GM12878 (cell line): ENCODE results near the gene PLK2. TPM values are rescaled to one million over a fixed set of nuclear protein-coding genes. Genes with fewer than 3 reads are reported as not detected.

Source experiments
- ATAC-seq: fragments of 200-7000 bp; cut with Tn5 transposase; 3 replicates; pipeline ENCODE4 v1.9.1; 2020; ENCODE audit warnings: mild to moderate bottlenecking, moderate library complexity
- BruUV-seq: library from RNA; stranded (reverse); fragments of 400-500 nt; replicated peaks from 2 replicates; lab custom pipeline; 2021; lab: Mats Ljungman, UMichigan
- CTCF ChIA-PET: fragments of 300-600 bp; sonication (Branson Sonifier 250); formaldehyde crosslinking; extraction: SDS; loops from one replicate; lab custom pipeline; 2021; ENCODE audit warnings: inconsistent platforms; lab: Yijun Ruan, JAX
- POLR2A ChIA-PET: fragments of 350-600 bp; formaldehyde crosslinking; extraction: SDS; loops from one replicate; lab custom pipeline; 2021; ENCODE audit warnings: inconsistent platforms; lab: Charles Lee
- RAD21 ChIA-PET: fragments of 300-600 bp; sonication (Branson Sonifier 250); formaldehyde crosslinking; loops from one replicate; lab custom pipeline; 2023; ENCODE audit warnings: antibody characterized with exemption; ENCODE audit not compliant: unreplicated experiment; lab: Charles Lee
- SMC1A ChIA-PET: fragments of 300-600 bp; sonication (Branson Sonifier 250); formaldehyde crosslinking; loops from one replicate; lab custom pipeline; 2023; ENCODE audit not compliant: unreplicated experiment, uncharacterized antibody; lab: Charles Lee
- DNase-seq: peaks from one replicate; pipeline ENCODE4 v3.0.0-alpha.2; 2011; ENCODE audit warnings: low read depth, low spot score
- FAIRE-seq: peaks from 3 replicates; lab custom pipeline; 2011; peaks lifted over from hg19 to GRCh38; lab: Jason Lieb, UNC
- H2AFZ ChIP-seq: 2 replicates; pipeline ENCODE4 v1.6.0; 2011; ENCODE audit warnings: low read depth, low read length, control low read depth; ENCODE audit not compliant: control insufficient read depth
- H3K27ac ChIP-seq: 2 replicates; pipeline ENCODE4 v1.5.1; 2011; ENCODE audit warnings: control low read depth; ENCODE audit not compliant: control insufficient read depth, insufficient read depth
- H3K27me3 ChIP-seq, 2 experiments: replicated peaks in 1 of 2; 2 replicates each; pipeline versions ENCODE4 v1.6.0 to v1.6.1; 2011; ENCODE audit warnings: low read length in 1 of 2; ENCODE audit not compliant: control insufficient read depth in 2 of 2, insufficient read depth in 2 of 2
- H3K36me3 ChIP-seq, 2 experiments: 2 replicates each; pipeline ENCODE4 v1.5.1; 2011; ENCODE audit warnings: low read length in 1 of 2; ENCODE audit not compliant: control insufficient read depth in 2 of 2, insufficient read depth in 2 of 2
- H3K4me1 ChIP-seq: 2 replicates; pipeline ENCODE4 v1.6.1; 2011; ENCODE audit warnings: mild to moderate bottlenecking, low read length, moderate library complexity, mixed read lengths; ENCODE audit not compliant: control insufficient read depth, insufficient read depth
- H3K4me2 ChIP-seq: 2 replicates; pipeline ENCODE4 v1.6.0; 2011; ENCODE audit warnings: control low read depth; ENCODE audit not compliant: control insufficient read depth, insufficient read depth
- H3K4me3 ChIP-seq: fragments of 200-600 bp; sonication (generic); 2 replicates; pipeline ENCODE4 v1.5.1; 2016
- H3K79me2 ChIP-seq: 2 replicates; pipeline ENCODE4 v1.6.0; 2011; ENCODE audit warnings: low read length; ENCODE audit not compliant: control insufficient read depth, insufficient read depth
- H3K9ac ChIP-seq: 2 replicates; pipeline ENCODE4 v1.8.0; 2011; ENCODE audit warnings: low read length, control low read depth, mixed read lengths; ENCODE audit not compliant: control insufficient read depth, insufficient read depth
- H3K9me3 ChIP-seq: replicated peaks from 3 replicates; pipeline ENCODE4 v1.5.1; 2011; ENCODE audit warnings: mild to moderate bottlenecking, low read length; ENCODE audit not compliant: control insufficient read depth, insufficient read depth
- H4K20me1 ChIP-seq: 2 replicates; pipeline ENCODE4 v1.6.0; 2011; ENCODE audit not compliant: control insufficient read depth, insufficient read depth
- CBX5 ChIP-seq: sonication (generic); IDR thresholded peaks from 2 replicates; pipeline ENCODE4 v1.6.1; 2016; ENCODE audit warnings: low read depth, moderate library complexity, mild to moderate bottlenecking, inconsistent platforms
- CHD2 ChIP-seq: IDR thresholded peaks from 2 replicates; pipeline ENCODE4 v1.6.1; 2011; ENCODE audit warnings: low read depth, low read length, improper control_type of control experiment, borderline replicate concordance
- FOXM1 ChIP-seq: IDR thresholded peaks from 2 replicates; pipeline ENCODE4 v1.6.1; 2012; ENCODE audit warnings: low read depth, mild to moderate bottlenecking, inconsistent platforms, low read length, moderate library complexity
- MTA2 ChIP-seq: fragments of 450-650 bp; IDR thresholded peaks from 2 replicates; pipeline ENCODE4 v1.6.1; 2016; ENCODE audit warnings: low read depth, mild to moderate bottlenecking, moderate library complexity
- NFIC ChIP-seq: IDR thresholded peaks from 2 replicates; pipeline ENCODE4 v1.6.1; 2012; ENCODE audit warnings: low read depth, mild to moderate bottlenecking, inconsistent platforms, low read length, moderate library complexity
- NKRF ChIP-seq: fragments of 450-650 bp; conservative IDR thresholded peaks from 2 replicates; pipeline ENCODE4 v1.6.1; 2017; ENCODE audit warnings: mild to moderate bottlenecking, moderate library complexity
- WGBS: methylation state at CpG from one replicate; pipeline ENCODE4 v1.1.6; 2016; ENCODE audit warnings: low lambda C conversion rate; ENCODE audit not compliant: insufficient replicate concordance, insufficient coverage; ENCODE audit errors: missing lambda C conversion rate; 5-methylcytosine and 5-hydroxymethylcytosine counted together
- in situ Hi-C: fragments of 300-500 bp; cut with MboI; formaldehyde crosslinking; loops from 9 replicates; pipeline ENCODE4 v1.14.3; 2018; ENCODE audit warnings: mixed read lengths
- intact Hi-C: fragments of 100-400 bp; cut with micrococcal nuclease; formaldehyde crosslinking; loops from one replicate; pipeline ENCODE4 v1.14.2; 2022; ENCODE audit not compliant: unreplicated experiment
- polyA plus RNA-seq, 11 experiments: library from polyadenylated mRNA; depleted of rRNA in 4 of 11; unstranded in 6 of 11; stranded (reverse) in 5 of 11; fragments of >200 nt; fragmentation: Nextera tagmentation in 4 of 11; fragmentation: Illumina TruSeq in 1 of 11; extraction: Ambion mirVana in 4 of 11; extraction: Trizol in 1 of 11; gene quantifications; 1 replicate in 1 of 11; 2 replicates in 10 of 11; pipeline versions ENCODE4 v1.2.1 to v1.2.3, GENCODE V29; 2011 to 2016; ENCODE audit warnings: inconsistent platforms in 2 of 11, missing spikeins in 2 of 11, low read depth in 1 of 11
- total RNA-seq, 4 experiments: library from RNA; depleted of rRNA in 3 of 4; stranded (reverse); fragments of >200 nt in 3 of 4; fragmentation: Illumina TruSeq in 1 of 4; extraction: Trizol in 1 of 4; gene quantifications; 2 replicates each; pipeline versions ENCODE4 v1.2.1 to v1.2.3, GENCODE V29; 2013 to 2021
- TF ChIP-seq, protein P1 (sequence below): fragments of 450-650 bp; formaldehyde crosslinking; IDR thresholded peaks from 2 replicates; pipeline ENCODE4 v1.4.0; 2020; ENCODE audit warnings: mild to moderate bottlenecking, moderate library complexity
- TF ChIP-seq, protein P2 (sequence below): fragments of 450-650 bp; IDR thresholded peaks from 2 replicates; pipeline ENCODE4 v1.6.1; 2017; ENCODE audit warnings: mild to moderate bottlenecking, moderate library complexity

Gene PLK2
- total and polyA plus RNA-seq, 10 of the 15 experiments (the other 5 are each of a cell fraction or from before 2014, with no cell fraction given) = 0.07 to 3.9 (median 0.52) TPM

GRCh38 chr5:58450018-58450417 is 9.9 kb downstream of the PLK2 start (continued):
- no peak for TF ChIP-seq CHD2
- no peak for TF ChIP-seq CBX5
- TF ChIP-seq, protein P1, sequence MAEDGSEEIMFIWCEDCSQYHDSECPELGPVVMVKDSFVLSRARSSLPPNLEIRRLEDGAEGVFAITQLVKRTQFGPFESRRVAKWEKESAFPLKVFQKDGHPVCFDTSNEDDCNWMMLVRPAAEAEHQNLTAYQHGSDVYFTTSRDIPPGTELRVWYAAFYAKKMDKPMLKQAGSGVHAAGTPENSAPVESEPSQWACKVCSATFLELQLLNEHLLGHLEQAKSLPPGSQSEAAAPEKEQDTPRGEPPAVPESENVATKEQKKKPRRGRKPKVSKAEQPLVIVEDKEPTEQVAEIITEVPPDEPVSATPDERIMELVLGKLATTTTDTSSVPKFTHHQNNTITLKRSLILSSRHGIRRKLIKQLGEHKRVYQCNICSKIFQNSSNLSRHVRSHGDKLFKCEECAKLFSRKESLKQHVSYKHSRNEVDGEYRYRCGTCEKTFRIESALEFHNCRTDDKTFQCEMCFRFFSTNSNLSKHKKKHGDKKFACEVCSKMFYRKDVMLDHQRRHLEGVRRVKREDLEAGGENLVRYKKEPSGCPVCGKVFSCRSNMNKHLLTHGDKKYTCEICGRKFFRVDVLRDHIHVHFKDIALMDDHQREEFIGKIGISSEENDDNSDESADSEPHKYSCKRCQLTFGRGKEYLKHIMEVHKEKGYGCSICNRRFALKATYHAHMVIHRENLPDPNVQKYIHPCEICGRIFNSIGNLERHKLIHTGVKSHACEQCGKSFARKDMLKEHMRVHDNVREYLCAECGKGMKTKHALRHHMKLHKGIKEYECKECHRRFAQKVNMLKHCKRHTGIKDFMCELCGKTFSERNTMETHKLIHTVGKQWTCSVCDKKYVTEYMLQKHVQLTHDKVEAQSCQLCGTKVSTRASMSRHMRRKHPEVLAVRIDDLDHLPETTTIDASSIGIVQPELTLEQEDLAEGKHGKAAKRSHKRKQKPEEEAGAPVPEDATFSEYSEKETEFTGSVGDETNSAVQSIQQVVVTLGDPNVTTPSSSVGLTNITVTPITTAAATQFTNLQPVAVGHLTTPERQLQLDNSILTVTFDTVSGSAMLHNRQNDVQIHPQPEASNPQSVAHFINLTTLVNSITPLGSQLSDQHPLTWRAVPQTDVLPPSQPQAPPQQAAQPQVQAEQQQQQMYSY (CRISPR knock-in tag) = no peak

DNA sequence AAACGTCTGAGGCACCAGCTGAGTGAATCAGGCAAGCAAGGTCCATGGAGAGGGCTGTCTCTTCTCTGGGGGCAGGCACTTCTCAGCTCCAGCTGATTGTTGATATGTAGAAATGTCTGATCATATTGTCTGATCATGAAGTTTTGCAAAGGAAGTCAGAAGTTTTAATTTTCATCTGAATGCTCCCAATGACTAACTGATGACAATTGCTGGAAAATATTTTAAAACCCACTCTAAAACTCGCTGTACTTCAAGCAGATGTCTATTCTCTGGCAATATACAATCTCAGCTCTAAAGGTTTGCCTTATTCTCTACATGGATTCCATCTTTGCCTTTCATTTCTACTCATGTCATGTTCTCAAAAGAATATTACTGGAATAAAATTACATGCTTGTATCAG is 12.7 kb downstream of the PLK2 start:
- in situ Hi-C loops (no loop called here), intact Hi-C loops (no loop called here)
- ChIA-PET RAD21 (no interaction called here), CTCF (no interaction called here), SMC1A (no interaction called here), POLR2A (no interaction called here)
- no peak overlapping the region for H3K9ac ChIP-seq
- H2AFZ ChIP-seq = no peak overlapping the region
- TF ChIP-seq NFIC = no peak
- TF ChIP-seq, protein P2, sequence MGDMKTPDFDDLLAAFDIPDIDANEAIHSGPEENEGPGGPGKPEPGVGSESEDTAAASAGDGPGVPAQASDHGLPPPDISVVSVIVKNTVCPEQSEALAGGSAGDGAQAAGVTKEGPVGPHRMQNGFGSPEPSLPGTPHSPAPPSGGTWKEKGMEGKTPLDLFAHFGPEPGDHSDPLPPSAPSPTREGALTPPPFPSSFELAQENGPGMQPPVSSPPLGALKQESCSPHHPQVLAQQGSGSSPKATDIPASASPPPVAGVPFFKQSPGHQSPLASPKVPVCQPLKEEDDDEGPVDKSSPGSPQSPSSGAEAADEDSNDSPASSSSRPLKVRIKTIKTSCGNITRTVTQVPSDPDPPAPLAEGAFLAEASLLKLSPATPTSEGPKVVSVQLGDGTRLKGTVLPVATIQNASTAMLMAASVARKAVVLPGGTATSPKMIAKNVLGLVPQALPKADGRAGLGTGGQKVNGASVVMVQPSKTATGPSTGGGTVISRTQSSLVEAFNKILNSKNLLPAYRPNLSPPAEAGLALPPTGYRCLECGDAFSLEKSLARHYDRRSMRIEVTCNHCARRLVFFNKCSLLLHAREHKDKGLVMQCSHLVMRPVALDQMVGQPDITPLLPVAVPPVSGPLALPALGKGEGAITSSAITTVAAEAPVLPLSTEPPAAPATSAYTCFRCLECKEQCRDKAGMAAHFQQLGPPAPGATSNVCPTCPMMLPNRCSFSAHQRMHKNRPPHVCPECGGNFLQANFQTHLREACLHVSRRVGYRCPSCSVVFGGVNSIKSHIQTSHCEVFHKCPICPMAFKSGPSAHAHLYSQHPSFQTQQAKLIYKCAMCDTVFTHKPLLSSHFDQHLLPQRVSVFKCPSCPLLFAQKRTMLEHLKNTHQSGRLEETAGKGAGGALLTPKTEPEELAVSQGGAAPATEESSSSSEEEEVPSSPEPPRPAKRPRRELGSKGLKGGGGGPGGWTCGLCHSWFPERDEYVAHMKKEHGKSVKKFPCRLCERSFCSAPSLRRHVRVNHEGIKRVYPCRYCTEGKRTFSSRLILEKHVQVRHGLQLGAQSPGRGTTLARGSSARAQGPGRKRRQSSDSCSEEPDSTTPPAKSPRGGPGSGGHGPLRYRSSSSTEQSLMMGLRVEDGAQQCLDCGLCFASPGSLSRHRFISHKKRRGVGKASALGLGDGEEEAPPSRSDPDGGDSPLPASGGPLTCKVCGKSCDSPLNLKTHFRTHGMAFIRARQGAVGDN = no peak
- no peak for TF ChIP-seq NKRF
- TF ChIP-seq FOXM1 = no peak
- no peak for TF ChIP-seq MTA2
- no peaks in the 10 kb centered on the region for H3K27me3 ChIP-seq
- H3K4me1 ChIP-seq = no peaks in the 10 kb centered on the region
- H3K4me2 ChIP-seq = no peak overlapping the region
- no peaks in the 10 kb centered on the region for H3K36me3 ChIP-seq
- DNase-seq (no peak), FAIRE-seq (no peak), ATAC-seq (no peak)
- no peaks in the 10 kb centered on the region for H3K9me3 ChIP-seq
- no peak overlapping the region for H3K4me3 ChIP-seq
- no peaks in the 10 kb centered on the region for H3K79me2 ChIP-seq
- H3K27ac ChIP-seq = no peak overlapping the region
- no peaks in the 10 kb centered on the region for H4K20me1 ChIP-seq
- 2% methylated on average over 2 of the region's 2 CpGs for whole genome bisulfite sequencing
- BruUV-seq = no TSS peak
